ENCODE data around the gene MAN2A1. TPM values are rescaled to one million over a fixed set of nuclear protein-coding genes. Genes with fewer than 3 reads are reported as not detected.

Gene MAN2A1
- total RNA-seq, 1 donor from 2014 or later = 83.6 TPM

DNA sequence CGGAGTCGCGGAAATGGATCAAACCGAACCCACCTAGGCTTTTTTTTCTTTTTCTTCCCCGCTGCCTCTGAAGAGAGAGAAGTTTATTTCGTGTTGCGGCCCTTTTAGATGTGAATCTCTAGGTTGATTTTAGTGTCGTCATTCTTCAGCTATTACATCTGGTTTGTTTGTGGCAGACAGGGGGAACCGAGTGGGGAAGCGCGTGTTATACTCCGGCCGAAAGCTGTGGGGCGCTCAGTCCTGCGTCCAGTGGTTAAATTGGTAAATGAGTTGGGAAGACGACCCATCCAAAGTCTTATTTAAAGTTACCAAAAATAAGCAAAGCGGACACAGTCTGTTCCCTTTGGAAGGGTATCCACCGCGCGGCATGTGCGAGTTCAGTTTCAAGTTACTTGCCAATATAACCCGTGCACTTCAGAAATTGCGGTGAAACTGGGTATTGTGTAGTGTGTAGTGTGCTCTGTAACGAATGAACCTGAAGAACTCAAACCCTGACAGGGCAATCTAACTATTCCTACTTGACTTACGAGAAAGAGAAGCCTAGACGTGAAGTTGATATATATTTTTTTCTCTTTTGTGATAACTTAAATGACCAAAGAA, 1.3 kb downstream of the MAN2A1 start:
- Mint-ChIP-seq H3K4me3 (ENCODE audit: unreplicated experiment) (peak overlapping the region; percentile 95), H3K27ac (ENCODE audit: unreplicated experiment) (peak overlapping the region; percentile 71), H3K36me3 (ENCODE audit: low read depth, unreplicated experiment) (no peaks in the 10 kb centered on the region), H3K4me1 (ENCODE audit: unreplicated experiment) (peaks cover 50% of the 10 kb centered on the region), H3K9me3 (ENCODE audit: unreplicated experiment) (no peaks in the 10 kb centered on the region), H3K27me3 (ENCODE audit: unreplicated experiment) (peaks cover 11% of the 10 kb centered on the region)
- peak; percentile 60 for DNase-seq (ENCODE audit: low spot score)
- TF ChIP-seq, protein P1, sequence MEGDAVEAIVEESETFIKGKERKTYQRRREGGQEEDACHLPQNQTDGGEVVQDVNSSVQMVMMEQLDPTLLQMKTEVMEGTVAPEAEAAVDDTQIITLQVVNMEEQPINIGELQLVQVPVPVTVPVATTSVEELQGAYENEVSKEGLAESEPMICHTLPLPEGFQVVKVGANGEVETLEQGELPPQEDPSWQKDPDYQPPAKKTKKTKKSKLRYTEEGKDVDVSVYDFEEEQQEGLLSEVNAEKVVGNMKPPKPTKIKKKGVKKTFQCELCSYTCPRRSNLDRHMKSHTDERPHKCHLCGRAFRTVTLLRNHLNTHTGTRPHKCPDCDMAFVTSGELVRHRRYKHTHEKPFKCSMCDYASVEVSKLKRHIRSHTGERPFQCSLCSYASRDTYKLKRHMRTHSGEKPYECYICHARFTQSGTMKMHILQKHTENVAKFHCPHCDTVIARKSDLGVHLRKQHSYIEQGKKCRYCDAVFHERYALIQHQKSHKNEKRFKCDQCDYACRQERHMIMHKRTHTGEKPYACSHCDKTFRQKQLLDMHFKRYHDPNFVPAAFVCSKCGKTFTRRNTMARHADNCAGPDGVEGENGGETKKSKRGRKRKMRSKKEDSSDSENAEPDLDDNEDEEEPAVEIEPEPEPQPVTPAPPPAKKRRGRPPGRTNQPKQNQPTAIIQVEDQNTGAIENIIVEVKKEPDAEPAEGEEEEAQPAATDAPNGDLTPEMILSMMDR (IDR thresholded peaks at IDR 0.05; ENCODE audit: unreplicated experiment) = no peak

DNA sequence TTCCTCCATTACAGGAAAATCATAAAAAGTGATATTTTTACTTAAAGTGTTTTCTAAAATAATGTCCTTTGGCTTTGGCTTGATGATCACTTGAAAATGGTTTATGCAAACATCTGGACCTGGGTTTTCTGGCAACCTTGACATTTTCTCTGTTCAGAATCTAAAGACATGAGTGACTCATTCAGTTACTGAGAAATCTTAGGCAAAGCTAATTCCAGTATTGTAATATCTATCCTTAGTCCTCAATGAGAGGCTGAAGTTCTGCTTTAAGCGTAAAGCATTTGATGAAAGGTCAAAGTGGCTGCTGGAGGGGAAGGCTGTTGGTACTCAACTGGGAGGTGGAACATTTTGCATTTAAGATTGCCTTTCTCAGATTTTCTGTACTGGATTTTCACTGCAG, 2.3 kb downstream of the MAN2A1 start:
- H3K27me3 Mint-ChIP-seq (ENCODE audit: unreplicated experiment) = peaks cover 11% of the 10 kb centered on the region
- H3K36me3 Mint-ChIP-seq (ENCODE audit: low read depth, unreplicated experiment) = no peaks in the 10 kb centered on the region
- H3K4me1 Mint-ChIP-seq (ENCODE audit: unreplicated experiment) = peaks cover 57% of the 10 kb centered on the region
- DNase-seq (ENCODE audit: low spot score) = no peak
- peak overlapping the region; percentile 95 for H3K4me3 Mint-ChIP-seq (ENCODE audit: unreplicated experiment)
- H3K27ac Mint-ChIP-seq (ENCODE audit: unreplicated experiment) = no peak overlapping the region
- TF ChIP-seq, protein P1 (IDR thresholded peaks at IDR 0.05; ENCODE audit: unreplicated experiment) = no peak
- H3K9me3 Mint-ChIP-seq (ENCODE audit: unreplicated experiment) = no peaks in the 10 kb centered on the region

DNA sequence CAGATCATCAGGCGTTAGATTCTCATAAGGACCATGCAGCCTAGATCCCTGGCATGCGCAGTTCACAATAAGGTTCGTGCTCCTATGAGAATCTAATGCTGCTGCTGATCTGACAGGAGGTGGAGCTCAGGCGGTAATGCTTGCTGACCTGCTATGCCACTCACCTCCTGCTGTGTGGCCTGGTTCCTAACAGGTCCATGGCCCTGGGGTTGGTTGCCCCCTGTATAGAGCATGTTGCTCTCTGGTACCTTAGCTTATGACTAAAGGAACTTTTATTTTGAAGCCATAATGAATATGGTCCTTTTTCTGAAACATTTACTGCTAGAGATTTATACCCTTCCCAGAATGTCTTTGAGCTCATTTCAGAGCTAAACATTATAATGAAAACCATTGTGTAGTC, 3.1 kb downstream of the MAN2A1 start:
- Mint-ChIP-seq H3K4me3 (ENCODE audit: unreplicated experiment) (peak overlapping the region; percentile 56), H3K27me3 (ENCODE audit: unreplicated experiment) (peaks cover 11% of the 10 kb centered on the region), H3K27ac (ENCODE audit: unreplicated experiment) (no peak overlapping the region), H3K36me3 (ENCODE audit: low read depth, unreplicated experiment) (no peaks in the 10 kb centered on the region), H3K9me3 (ENCODE audit: unreplicated experiment) (no peaks in the 10 kb centered on the region), H3K4me1 (ENCODE audit: unreplicated experiment) (peaks cover 65% of the 10 kb centered on the region)
- no peak for DNase-seq (ENCODE audit: low spot score)
- TF ChIP-seq, protein P1 (IDR thresholded peaks at IDR 0.05; ENCODE audit: unreplicated experiment) = no peak

DNA sequence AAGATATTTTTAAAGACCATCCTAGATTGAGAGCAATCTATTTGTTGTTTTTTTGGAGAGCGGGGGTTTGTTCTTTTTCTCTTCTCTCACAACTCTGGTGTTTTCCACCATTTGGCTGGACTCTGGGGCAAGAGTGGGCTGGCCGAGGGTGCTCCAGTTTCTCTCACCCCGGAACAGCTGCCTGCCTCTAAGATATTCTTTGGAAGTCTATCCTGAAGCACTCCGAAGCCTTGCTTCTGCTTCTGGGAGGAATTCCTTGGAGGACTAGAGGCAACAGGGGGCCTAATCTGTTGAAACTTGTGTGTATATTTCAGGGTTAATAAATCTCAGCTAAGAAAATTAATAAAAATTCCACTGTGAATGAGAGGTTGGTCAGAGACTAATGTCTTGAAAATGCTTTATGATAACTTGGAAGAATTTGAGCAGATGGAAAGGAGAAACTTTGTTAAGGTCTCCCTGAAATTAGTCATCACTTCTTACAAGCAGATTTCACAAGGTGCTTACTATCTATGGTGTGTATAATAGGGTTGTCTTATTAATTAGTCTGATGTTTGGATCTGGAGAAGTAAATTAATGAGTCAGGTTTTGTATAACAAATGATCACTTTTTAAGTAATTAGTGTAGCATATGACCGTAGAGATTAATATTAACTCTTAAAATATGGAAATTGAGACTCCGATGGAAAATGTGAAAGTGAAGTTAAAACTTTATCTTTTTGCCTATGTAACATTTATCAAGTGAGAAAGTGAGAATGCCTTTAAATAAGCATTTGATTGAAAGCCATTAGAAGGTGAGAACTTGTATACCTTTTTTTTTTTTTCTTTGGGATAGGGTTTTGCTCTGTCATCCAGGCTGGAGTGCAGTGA, 4.0 kb downstream of the MAN2A1 start:
- no peak overlapping the region for H3K4me3 Mint-ChIP-seq (ENCODE audit: unreplicated experiment)
- no peak overlapping the region for H3K27ac Mint-ChIP-seq (ENCODE audit: unreplicated experiment)
- no peaks in the 10 kb centered on the region for H3K9me3 Mint-ChIP-seq (ENCODE audit: unreplicated experiment)
- no peak for DNase-seq (ENCODE audit: low spot score)
- peaks cover 6% of the 10 kb centered on the region for H3K27me3 Mint-ChIP-seq (ENCODE audit: unreplicated experiment)
- H3K4me1 Mint-ChIP-seq (ENCODE audit: unreplicated experiment) = peaks cover 65% of the 10 kb centered on the region
- TF ChIP-seq, protein P1 (IDR thresholded peaks at IDR 0.05; ENCODE audit: unreplicated experiment) = no peak
- no peaks in the 10 kb centered on the region for H3K36me3 Mint-ChIP-seq (ENCODE audit: low read depth, unreplicated experiment)

DNA sequence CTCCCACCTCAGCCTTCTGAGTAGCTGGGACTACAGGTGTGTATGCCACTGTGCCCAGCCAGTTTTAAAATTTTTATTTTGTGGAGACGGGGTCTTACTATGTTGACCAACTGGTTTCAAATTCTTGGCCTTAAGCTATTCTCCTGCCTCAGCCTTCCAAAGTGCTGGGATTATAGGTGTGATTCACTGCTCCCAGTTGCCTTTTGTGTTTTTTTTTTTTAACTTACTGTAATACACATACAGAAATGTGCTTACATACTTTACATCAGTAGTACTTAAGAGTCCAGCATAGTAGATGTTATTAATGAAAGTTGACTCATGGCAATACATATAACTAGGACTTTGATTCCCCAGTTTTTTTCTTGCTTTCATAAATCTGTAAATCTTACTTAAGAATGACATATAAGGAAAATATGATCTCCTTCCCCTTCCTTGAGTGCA, 4.7 kb downstream of the MAN2A1 start:
- TF ChIP-seq, protein P1 (IDR thresholded peaks at IDR 0.05; ENCODE audit: unreplicated experiment) = no peak
- no peaks in the 10 kb centered on the region for H3K9me3 Mint-ChIP-seq (ENCODE audit: unreplicated experiment)
- H3K4me1 Mint-ChIP-seq (ENCODE audit: unreplicated experiment) = peaks cover 65% of the 10 kb centered on the region
- H3K36me3 Mint-ChIP-seq (ENCODE audit: low read depth, unreplicated experiment) = no peaks in the 10 kb centered on the region
- no peak overlapping the region for H3K4me3 Mint-ChIP-seq (ENCODE audit: unreplicated experiment)
- H3K27ac Mint-ChIP-seq (ENCODE audit: unreplicated experiment) = peak overlapping the region; percentile 80
- peaks cover 6% of the 10 kb centered on the region for H3K27me3 Mint-ChIP-seq (ENCODE audit: unreplicated experiment)
- no peak for DNase-seq (ENCODE audit: low spot score)
